ENCODE data around the gene MELTF. TPM values are rescaled to one million over a fixed set of nuclear protein-coding genes. Genes with fewer than 3 reads are reported as not detected.

Gene MELTF
- total RNA-seq, 2 donors from 2014 or later = 3.1 to 6.7 TPM

DNA sequence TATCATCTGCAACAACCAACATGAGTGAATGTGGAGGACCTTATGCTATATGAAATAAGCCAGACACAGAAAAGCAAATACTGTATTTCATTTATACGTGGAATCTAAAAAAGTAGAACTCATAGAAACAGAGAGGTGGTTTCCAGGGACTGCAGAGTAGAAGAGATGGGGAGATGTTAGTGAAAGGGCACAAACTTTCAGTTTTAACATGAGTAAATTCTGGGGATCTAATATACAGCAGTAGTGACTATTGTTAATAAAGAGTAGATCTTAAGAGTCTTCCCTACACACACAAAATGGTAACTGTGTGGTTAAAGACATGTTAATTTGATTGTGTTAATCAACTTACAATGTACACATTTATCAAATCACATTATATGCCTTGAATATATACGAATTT is 20.9 kb upstream of the MELTF start:
- Histone ChIP-seq H3K27ac (no peak overlapping the region), H3K4me3 (no peak overlapping the region), H3K27me3 (no peaks in the 10 kb centered on the region), H3K4me1 (no peaks in the 10 kb centered on the region), H3K9me3 (no peaks in the 10 kb centered on the region), H3K36me3 (peaks cover 52% of the 10 kb centered on the region)
- DNase-seq (ENCODE audit: low spot score) = no peak
- TF ChIP-seq, protein P1, sequence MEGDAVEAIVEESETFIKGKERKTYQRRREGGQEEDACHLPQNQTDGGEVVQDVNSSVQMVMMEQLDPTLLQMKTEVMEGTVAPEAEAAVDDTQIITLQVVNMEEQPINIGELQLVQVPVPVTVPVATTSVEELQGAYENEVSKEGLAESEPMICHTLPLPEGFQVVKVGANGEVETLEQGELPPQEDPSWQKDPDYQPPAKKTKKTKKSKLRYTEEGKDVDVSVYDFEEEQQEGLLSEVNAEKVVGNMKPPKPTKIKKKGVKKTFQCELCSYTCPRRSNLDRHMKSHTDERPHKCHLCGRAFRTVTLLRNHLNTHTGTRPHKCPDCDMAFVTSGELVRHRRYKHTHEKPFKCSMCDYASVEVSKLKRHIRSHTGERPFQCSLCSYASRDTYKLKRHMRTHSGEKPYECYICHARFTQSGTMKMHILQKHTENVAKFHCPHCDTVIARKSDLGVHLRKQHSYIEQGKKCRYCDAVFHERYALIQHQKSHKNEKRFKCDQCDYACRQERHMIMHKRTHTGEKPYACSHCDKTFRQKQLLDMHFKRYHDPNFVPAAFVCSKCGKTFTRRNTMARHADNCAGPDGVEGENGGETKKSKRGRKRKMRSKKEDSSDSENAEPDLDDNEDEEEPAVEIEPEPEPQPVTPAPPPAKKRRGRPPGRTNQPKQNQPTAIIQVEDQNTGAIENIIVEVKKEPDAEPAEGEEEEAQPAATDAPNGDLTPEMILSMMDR (IDR thresholded peaks at IDR 0.05) = no peak

DNA sequence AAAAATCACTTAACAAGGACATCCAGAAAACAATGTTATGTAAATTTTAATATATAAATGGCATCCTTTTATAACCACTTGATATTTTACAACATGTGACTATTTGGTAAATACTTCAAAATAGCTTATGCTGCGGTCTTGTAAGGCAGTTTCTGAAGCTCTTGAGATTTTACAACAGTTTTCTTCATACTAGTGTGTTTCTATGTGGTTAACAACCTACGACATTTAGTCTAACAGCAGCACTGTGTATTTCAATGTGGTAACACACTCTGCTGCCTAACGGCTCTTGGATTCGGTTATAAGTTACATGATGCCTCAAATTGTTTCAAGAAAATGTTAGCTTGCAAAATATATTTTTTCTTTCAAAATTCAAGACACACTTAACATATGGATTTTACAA is 12.9 kb upstream of the MELTF start:
- Histone ChIP-seq H3K36me3 (peaks cover 21% of the 10 kb centered on the region), H3K4me1 (no peaks in the 10 kb centered on the region), H3K9me3 (no peaks in the 10 kb centered on the region), H3K4me3 (no peak overlapping the region), H3K27me3 (no peaks in the 10 kb centered on the region), H3K27ac (no peak overlapping the region)
- DNase-seq (ENCODE audit: low spot score) = no peak
- TF ChIP-seq, protein P1 (IDR thresholded peaks at IDR 0.05) = no peak

- H3K4me3 ChIP-seq = no peak overlapping the region
- H3K4me1 ChIP-seq = no peaks in the 10 kb centered on the region
- H3K36me3 ChIP-seq = peaks cover 21% of the 10 kb centered on the region
- no peaks in the 10 kb centered on the region for H3K9me3 ChIP-seq
- TF ChIP-seq, protein P1 (IDR thresholded peaks at IDR 0.05) = no peak
- no peak overlapping the region for H3K27ac ChIP-seq
- DNase-seq (ENCODE audit: low spot score) = no peak
- H3K27me3 ChIP-seq = no peaks in the 10 kb centered on the region
These were observed 12.4 kb upstream of the MELTF start for GRCh38 chr3:197041875-197042488.

DNA sequence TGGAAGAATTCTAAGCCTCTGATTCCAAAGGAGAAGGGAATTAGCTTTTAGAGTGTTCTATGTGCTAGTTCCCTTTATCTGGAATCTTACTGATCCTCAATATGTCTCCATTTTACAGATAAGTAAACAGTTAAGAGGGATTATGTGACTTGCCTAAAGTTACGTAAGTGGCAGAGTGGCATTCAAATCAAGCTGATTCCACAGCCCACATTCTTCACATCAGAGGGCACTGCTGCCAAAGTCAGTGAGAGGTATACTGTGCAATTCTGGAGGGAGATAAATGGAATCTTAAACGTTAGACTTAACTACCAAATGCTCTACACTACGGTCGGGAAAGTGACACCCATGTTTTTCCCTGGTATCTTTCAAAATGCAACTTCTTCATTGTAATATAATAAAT is 11.0 kb upstream of the MELTF start:
- H3K36me3 ChIP-seq = peaks cover 12% of the 10 kb centered on the region
- H3K4me3 ChIP-seq = no peak overlapping the region
- no peaks in the 10 kb centered on the region for H3K9me3 ChIP-seq
- H3K27ac ChIP-seq = no peak overlapping the region
- TF ChIP-seq, protein P1 (IDR thresholded peaks at IDR 0.05) = no peak
- H3K27me3 ChIP-seq = no peaks in the 10 kb centered on the region
- H3K4me1 ChIP-seq = no peaks in the 10 kb centered on the region
- no peak for DNase-seq (ENCODE audit: low spot score)

- Histone ChIP-seq H3K36me3 (no peaks in the 10 kb centered on the region), H3K27me3 (no peaks in the 10 kb centered on the region), H3K4me1 (no peaks in the 10 kb centered on the region), H3K9me3 (no peaks in the 10 kb centered on the region), H3K4me3 (no peak overlapping the region), H3K27ac (no peak overlapping the region)
- TF ChIP-seq, protein P1 (IDR thresholded peaks at IDR 0.05) = no peak
- DNase-seq (ENCODE audit: low spot score) = no peak
These were observed 9.3 kb upstream of the MELTF start for GRCh38 chr3:197038679-197039462.
